Astrocyte (in vitro differentiated cells and primary cell): ENCODE results near the gene WASHC2A.
"Not testable (repeated sequence)": the region's sequence is repeated elsewhere in the genome, so short reads cannot be mapped to it uniquely, and the experiment has no call there.

Experiments used
- EZH2 ChIP-seq: IDR thresholded peaks from 2 replicates; pipeline ENCODE4 v1.6.1; 2012; ENCODE audit warnings: mild to moderate bottlenecking, low read length, inconsistent platforms; ENCODE audit not compliant: insufficient read depth
- TF ChIP-seq, protein P1 (sequence below): IDR thresholded peaks from 2 replicates; pipeline ENCODE4 v1.5.1; 2011; ENCODE audit warnings: low read depth, mild to moderate bottlenecking, inconsistent platforms, low read length, moderate library complexity; ENCODE audit not compliant: insufficient read depth

- TF ChIP-seq, protein P1, sequence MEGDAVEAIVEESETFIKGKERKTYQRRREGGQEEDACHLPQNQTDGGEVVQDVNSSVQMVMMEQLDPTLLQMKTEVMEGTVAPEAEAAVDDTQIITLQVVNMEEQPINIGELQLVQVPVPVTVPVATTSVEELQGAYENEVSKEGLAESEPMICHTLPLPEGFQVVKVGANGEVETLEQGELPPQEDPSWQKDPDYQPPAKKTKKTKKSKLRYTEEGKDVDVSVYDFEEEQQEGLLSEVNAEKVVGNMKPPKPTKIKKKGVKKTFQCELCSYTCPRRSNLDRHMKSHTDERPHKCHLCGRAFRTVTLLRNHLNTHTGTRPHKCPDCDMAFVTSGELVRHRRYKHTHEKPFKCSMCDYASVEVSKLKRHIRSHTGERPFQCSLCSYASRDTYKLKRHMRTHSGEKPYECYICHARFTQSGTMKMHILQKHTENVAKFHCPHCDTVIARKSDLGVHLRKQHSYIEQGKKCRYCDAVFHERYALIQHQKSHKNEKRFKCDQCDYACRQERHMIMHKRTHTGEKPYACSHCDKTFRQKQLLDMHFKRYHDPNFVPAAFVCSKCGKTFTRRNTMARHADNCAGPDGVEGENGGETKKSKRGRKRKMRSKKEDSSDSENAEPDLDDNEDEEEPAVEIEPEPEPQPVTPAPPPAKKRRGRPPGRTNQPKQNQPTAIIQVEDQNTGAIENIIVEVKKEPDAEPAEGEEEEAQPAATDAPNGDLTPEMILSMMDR: not testable (repeated sequence)
- not testable (repeated sequence) for TF ChIP-seq EZH2
Observed at GRCh38 chr10:50056654-50057053, 11.1 kb upstream of the WASHC2A start.
